Type B pancreatic cell (in vitro differentiated cells): ENCODE results near the gene TNFAIP8. TPM values are rescaled to one million over a fixed set of nuclear protein-coding genes. Genes with fewer than 3 reads are reported as not detected.

Experiments used
- DNase-seq: peaks from one replicate; pipeline ENCODE4 v3.0.0; 2021; ENCODE audit warnings: mixed read lengths; ENCODE audit not compliant: unreplicated experiment; ENCODE audit errors: extremely low spot score
- H3K27ac Mint-ChIP-seq: 2 replicates; pipeline ENCODE4 v1.8.0; 2021; ENCODE audit warnings: mild to moderate bottlenecking, mixed read lengths
- H3K27me3 Mint-ChIP-seq: 2 replicates; pipeline ENCODE4 v1.8.0; 2021; ENCODE audit warnings: mixed read lengths
- H3K36me3 Mint-ChIP-seq: 2 replicates; pipeline ENCODE4 v1.8.0; 2021; ENCODE audit warnings: mixed read lengths
- H3K4me1 Mint-ChIP-seq: one replicate; pipeline ENCODE4 v1.8.0; 2021; ENCODE audit warnings: mixed read lengths; ENCODE audit not compliant: unreplicated experiment
- H3K4me3 Mint-ChIP-seq: 2 replicates; pipeline ENCODE4 v1.8.0; 2021; ENCODE audit warnings: mild to moderate bottlenecking, mixed read lengths
- H3K9me3 Mint-ChIP-seq: 2 replicates; pipeline ENCODE4 v1.8.0; 2021; ENCODE audit warnings: mixed read lengths
- total RNA-seq: library from RNA; stranded (reverse); gene quantifications from 2 replicates; pipeline ENCODE4 v1.2.1, GENCODE V29; 2021; ENCODE audit warnings: low replicate concordance
- TF ChIP-seq, protein P1 (sequence below): fragments of 200-600 bp; sonication (generic); conservative IDR thresholded peaks from 2 replicates; pipeline ENCODE4 v1.5.0; 2021; ENCODE audit warnings: antibody characterized with exemption, mild to moderate bottlenecking

The TNFAIP8 gene
- total RNA-seq, 1 donor from 2014 or later = 11.8 TPM

DNA sequence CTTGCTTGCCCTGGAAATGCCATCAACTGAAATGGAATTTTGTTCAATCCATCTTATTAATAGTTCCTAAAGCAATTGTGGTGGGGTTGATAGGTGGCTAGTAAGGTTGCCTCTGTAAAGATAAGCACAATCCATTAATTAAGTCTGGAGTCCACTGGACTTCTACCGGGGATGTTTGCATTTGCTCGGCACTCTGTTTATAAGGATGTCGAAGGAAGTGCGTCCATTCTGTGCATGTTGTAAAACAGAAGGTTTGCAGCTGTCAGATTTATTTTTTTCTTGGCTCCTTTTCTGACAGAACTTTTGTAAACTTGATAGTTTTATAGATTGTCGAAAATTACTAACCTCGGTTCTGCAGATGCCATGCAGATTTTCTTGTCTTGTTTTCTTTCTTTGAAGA lies 12.8 kb upstream of the TNFAIP8 start:
- Mint-ChIP-seq H3K27me3 (no peaks in the 10 kb centered on the region), H3K4me1 (peaks cover 30% of the 10 kb centered on the region), H3K27ac (no peak overlapping the region), H3K36me3 (no peaks in the 10 kb centered on the region), H3K9me3 (peaks cover 4% of the 10 kb centered on the region), H3K4me3 (no peak overlapping the region)
- no peak for DNase-seq
- TF ChIP-seq, protein P1, sequence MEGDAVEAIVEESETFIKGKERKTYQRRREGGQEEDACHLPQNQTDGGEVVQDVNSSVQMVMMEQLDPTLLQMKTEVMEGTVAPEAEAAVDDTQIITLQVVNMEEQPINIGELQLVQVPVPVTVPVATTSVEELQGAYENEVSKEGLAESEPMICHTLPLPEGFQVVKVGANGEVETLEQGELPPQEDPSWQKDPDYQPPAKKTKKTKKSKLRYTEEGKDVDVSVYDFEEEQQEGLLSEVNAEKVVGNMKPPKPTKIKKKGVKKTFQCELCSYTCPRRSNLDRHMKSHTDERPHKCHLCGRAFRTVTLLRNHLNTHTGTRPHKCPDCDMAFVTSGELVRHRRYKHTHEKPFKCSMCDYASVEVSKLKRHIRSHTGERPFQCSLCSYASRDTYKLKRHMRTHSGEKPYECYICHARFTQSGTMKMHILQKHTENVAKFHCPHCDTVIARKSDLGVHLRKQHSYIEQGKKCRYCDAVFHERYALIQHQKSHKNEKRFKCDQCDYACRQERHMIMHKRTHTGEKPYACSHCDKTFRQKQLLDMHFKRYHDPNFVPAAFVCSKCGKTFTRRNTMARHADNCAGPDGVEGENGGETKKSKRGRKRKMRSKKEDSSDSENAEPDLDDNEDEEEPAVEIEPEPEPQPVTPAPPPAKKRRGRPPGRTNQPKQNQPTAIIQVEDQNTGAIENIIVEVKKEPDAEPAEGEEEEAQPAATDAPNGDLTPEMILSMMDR = no peak

DNA sequence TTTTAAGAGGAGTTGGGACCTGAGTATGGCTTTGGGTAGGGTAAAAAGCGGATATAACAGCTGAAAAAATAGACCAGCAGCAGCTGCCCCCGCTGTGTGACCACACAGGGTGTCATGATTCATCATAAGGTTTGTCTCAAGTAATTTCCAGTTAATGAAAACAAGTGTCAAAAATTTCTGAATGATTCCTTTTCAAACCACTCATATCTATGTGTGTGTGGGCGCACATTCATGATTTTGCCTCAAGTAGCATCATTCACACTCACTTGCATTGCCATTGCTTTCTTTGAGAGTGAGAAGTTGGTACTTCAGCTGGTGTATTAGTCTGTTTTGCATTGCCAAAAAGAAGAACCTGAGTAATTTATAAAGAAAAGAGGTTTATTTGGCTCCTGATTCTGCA lies 12.1 kb upstream of the TNFAIP8 start:
- Mint-ChIP-seq H3K36me3 (no peaks in the 10 kb centered on the region), H3K27me3 (no peaks in the 10 kb centered on the region), H3K27ac (no peak overlapping the region), H3K4me1 (peaks cover 35% of the 10 kb centered on the region), H3K9me3 (peaks cover 4% of the 10 kb centered on the region), H3K4me3 (no peak overlapping the region)
- DNase-seq = no peak
- TF ChIP-seq, protein P1 = no peak

DNA sequence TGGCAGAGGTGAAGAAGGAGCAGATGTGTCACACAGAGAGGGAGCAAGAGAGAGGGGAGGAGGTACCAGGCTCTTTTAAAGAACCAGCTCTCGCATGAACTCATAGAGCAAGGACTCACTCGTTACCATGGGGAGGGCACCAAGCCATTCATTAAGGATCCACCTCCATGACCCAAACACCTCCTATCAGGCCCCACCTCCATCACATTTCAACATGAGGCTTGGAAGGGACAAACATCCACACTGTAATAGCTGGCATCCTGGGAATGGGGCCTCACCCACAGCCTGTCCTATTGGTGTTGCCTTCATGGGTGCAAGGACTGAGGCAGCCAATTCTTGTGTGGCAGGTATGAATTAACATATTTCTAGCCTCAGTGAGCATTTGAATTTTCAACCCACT lies 11.6 kb upstream of the TNFAIP8 start:
- H3K4me1 Mint-ChIP-seq = peaks cover 40% of the 10 kb centered on the region
- no peak overlapping the region for H3K27ac Mint-ChIP-seq
- H3K4me3 Mint-ChIP-seq = no peak overlapping the region
- DNase-seq = no peak
- peaks cover 4% of the 10 kb centered on the region for H3K9me3 Mint-ChIP-seq
- H3K27me3 Mint-ChIP-seq = no peaks in the 10 kb centered on the region
- H3K36me3 Mint-ChIP-seq = no peaks in the 10 kb centered on the region
- TF ChIP-seq, protein P1 = no peak

GRCh38 chr5:119345861-119346260 lies 10.0 kb upstream of the TNFAIP8 start:
- Mint-ChIP-seq H3K4me1 (peaks cover 36% of the 10 kb centered on the region), H3K9me3 (no peaks in the 10 kb centered on the region), H3K4me3 (no peak overlapping the region), H3K27ac (no peak overlapping the region), H3K36me3 (no peaks in the 10 kb centered on the region), H3K27me3 (no peaks in the 10 kb centered on the region)
- TF ChIP-seq, protein P1 = no peak
- no peak for DNase-seq

DNA sequence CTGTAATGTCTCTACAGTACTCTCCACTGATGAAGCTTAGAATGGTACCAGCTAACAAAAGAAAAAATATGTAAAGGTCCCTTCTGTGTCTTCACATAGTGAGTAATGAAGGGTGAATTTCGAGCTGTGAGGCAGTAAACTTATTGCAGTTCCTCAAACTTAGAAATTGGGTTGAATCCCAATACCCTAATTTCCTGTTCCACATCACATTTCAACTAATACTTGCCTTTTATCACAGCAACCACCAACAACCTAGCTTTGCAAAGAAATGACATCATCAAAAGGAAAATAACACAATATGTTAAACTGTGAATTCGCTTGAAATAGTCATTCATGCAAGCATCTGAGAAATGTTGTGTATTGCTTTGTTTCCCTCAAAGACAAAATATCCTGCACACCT lies 9.4 kb upstream of the TNFAIP8 start:
- H3K27me3 Mint-ChIP-seq = no peaks in the 10 kb centered on the region
- DNase-seq = no peak
- peaks cover 36% of the 10 kb centered on the region for H3K4me1 Mint-ChIP-seq
- H3K4me3 Mint-ChIP-seq = no peak overlapping the region
- no peaks in the 10 kb centered on the region for H3K9me3 Mint-ChIP-seq
- H3K27ac Mint-ChIP-seq = no peak overlapping the region
- no peaks in the 10 kb centered on the region for H3K36me3 Mint-ChIP-seq
- TF ChIP-seq, protein P1 = no peak

DNA sequence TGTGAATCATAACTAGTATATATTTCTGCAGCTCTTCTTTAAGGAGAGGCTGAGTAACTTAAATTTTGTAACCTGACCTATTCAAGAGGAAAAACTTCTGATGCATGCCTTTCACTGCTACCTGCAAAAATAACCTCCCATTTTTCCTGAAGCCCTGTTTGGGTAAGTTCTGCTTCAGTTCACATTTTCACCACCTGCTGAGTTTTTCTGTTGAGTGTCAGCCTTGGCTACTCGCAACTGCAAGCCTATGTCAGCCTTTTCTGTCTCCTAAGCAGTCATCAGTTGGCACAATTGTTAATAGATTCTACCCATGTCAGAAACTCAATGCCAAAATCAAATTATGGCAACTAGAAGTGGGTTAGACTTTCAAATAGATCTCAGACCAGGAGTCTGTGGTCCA lies 8.2 kb upstream of the TNFAIP8 start:
- no peak overlapping the region for H3K27ac Mint-ChIP-seq
- peaks cover 32% of the 10 kb centered on the region for H3K4me1 Mint-ChIP-seq
- no peaks in the 10 kb centered on the region for H3K27me3 Mint-ChIP-seq
- H3K9me3 Mint-ChIP-seq = no peaks in the 10 kb centered on the region
- H3K36me3 Mint-ChIP-seq = no peaks in the 10 kb centered on the region
- TF ChIP-seq, protein P1 = no peak
- DNase-seq = no peak
- H3K4me3 Mint-ChIP-seq = peak overlapping the region; percentile 28
